Activated CD4-positive, alpha-beta T cell treated with anti-CD3 and anti-CD28 coated beads, Interleukin-10, Interleukin-2, amounts not matched to agents 100 ng/mL and 50 ng/mL, durations not matched to agents 16 hours and 8 hours (primary cell): ENCODE measurements around the gene ARRDC1.
A peak's percentile ranks its signal among the peaks of the same experiment; 100 is the strongest.
"Not testable (repeated sequence)": the region's sequence is repeated elsewhere in the genome, so short reads cannot be mapped to it uniquely, and the experiment has no call there.

ENCODE experiments used
- DNase-seq: peaks from one replicate; pipeline ENCODE4 v3.0.0-alpha.2; 2020

The ARRDC1 gene

DNA sequence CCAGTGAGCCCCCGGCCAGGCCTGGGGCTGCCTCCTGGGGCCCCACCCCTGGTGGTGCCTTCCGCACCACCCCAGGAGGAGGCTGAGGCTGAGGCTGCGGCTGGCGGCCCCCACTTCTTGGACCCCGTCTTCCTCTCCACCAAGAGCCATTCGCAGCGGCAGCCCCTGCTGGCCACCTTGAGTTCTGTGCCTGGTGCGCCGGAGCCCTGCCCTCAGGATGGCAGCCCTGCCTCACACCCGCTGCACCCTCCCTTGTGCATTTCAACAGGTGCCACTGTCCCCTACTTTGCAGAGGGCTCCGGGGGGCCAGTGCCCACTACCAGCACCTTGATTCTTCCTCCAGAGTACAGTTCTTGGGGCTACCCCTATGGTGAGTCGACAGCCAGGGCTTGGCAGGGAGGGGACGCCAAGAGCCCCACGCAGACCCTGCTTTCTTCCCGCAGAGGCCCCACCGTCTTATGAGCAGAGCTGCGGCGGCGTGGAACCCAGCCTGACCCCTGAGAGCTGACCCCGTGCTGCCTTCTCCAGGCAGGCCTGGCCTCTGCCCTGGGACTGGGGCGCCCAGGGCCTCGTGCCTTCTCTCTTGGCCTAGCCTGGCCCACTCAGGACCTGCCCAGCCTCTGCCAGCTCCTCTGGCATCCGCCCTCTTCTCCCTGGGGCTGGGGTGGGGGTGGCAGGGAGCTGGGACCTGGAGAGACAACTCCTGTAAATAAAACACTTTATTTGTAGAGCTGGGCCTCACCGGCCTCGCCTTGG lies 9.3 kb downstream of the ARRDC1 start:
- DNase-seq = no peak

DNA sequence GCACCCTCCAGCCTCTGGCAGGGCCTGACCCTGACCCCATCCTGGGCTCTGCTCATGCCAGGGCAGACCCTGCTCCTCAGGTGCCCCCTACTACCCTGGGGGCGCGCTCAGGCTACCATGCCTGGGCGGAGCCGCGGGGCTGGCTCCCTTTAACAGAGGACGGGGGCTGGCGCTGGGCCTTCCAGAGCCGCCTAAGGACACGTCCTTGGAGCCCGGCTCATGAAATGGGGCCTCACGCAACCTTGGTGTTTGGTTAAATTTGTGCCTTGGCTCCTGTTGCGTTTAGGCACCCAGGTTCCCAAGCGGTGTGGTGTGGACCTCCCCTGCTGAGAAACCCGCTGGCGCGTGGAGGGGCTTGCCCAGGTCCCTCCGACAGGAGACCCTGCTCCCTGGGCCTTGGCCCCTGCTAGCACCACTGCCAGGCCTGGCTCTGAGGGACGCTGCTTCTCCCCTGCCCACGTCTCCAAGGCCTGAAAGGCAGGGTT lies 9.9 kb downstream of the ARRDC1 start:
- DNase-seq = no peak

DNA sequence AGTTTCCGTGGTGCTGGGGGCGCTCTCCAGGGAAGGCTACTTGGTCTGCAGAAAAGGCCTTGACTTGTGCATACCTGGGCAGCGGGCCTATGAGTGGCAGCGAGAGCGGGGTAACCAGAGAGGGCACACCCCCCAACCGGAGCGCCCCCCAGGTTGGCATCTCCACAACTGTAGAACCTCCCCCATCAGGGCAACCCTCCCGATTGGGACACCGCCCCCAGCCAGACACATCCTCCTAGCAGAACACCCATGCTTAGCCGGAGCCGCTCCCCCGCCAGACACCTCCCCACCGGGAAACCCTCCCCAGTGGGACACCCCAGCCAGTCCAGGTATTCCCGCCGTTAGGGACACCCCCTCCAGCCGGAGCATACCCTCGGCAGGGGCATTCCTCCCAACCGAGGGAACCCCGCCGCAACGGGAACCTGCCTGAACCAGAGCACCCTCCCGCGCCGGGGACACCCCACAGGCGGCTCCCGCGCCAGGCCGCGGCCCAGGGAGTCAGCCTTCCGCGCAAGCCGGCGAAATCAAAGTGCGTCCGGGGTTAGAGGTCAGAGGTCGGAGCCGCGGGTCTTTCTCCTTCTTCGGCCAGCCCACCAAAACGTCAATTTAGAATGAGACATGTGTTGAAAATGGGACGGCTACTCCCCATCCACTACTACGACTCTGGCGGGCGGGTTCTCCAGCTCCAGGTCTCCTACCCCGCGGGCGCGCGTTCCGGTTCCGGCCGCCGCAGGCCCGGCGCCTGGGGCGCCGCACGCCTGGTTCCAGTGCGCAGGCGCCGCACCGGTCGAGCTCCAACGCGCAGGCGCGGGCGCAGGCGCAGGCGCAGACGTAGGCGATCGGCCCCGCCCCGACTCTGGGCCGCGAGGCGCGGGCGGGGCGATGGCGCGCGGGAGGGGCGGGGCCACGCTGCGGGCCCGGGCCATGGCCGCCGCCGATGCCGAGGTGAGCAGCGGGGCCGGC lies 12.9 kb downstream of the ARRDC1 start, which contains the start of gene EHMT1:
Gene EHMT1 (plus strand): TSS at position 901 of the 963 bp plus-strand sequence. CDS start 24 bp downstream, at position 925.
- peak; percentile 93 for DNase-seq

DNA sequence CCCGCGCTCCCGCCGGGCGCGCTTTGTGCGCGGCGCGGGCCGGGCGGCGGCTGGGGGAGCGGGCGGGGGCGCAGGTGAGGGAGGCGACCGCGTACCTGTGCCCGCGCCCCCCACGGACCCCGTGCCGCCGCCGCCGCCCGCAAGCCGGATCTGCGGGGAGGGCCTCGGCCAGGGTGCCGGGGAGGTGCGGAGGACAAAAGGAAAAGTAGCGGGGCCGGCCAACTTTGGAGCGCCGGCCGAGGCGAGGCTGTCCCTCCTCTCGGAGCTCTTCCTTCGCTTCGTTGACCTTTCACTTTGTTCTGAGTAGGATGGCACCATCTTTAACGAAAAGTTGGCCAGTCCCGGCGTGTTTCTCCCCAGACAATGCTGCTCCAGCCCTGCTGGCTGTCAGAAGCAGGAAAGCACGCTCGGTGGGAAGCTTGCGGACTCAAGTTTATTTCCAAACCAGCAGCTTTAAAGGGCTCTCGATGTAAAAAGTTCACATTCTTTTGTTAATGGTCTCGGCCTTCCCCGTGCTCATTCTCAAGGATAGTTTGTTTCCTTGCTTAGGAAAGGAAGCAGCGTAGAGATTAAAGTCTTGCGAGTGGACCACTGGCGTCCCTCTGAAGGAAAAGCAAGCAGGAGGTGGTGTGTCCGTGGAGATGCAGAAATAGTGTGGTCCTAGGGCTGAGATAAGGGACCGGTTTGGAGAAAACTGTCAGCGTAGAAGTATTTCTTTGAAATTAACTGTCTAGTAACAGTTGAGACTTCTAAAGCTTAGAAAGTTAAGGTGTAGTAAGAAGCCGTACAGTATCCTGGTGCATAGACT lies 14.0 kb downstream of the ARRDC1 start:
- peak; percentile 47 for DNase-seq

DNA sequence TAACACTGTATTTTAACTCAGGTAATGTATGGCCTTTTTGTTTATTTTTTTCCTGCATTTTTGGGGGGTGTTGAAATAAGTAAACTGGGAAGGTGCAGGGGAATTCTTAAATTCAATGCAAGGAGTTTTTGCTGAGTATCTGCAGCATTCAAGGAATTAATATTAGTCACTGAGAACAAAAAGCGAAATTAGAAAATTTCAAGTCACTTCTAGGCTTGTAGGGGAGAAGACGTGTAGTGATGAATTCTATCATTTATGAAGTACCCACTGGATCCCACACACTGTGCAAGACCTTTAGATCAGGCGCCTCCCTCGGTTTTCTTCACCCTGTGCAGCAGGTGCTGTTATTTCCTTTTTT lies 14.5 kb downstream of the ARRDC1 start:
- no peak for DNase-seq

DNA sequence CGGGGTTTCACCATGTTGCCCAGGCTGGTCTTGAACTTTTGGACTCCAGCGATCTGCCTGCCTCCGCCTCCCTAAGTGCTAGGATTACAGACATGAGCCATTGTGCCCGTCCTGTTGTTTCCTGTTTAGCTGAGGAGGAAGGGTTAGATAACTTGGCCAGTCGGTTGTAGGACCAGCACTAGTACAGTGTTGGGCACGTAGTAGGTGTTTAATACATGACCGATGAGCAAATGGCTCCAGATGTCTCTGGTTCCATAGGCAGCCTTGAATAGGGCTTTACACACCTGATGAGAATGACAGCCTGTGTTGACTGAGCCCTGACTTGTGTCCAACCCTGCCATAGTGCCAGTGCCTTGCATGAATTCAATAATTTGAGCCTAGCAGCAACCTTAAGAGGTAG lies 15.1 kb downstream of the ARRDC1 start:
- no peak for DNase-seq

DNA sequence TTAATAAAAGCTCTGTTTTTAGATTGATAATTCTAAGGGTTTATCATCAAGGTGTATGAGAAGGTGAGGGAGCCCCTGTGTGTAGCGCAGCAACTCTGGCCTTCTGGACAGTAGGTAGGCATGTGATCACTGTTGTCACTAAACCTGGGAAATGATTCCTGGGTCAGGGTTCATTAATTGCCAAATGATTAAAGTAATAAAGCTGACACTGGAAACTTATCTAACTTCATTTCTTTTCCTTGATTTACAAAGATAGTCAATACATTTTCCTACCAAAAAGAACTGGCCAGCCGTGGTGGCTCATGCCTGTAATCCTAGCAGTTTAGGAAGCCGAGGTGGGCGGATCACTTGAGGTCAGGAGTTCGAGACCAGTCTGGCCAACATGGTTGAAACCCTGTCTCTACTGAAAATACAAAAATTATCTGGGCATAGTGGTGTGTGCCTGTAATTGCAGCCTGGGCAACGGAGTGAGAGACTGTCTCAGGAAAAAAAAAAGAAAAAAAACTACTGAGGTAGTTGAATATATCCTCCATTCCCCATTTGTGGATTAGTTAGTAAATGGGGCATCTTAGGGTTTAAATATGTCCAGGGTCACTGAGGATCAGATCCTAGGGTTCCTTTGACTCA lies 15.8 kb downstream of the ARRDC1 start:
- DNase-seq = peak; percentile 43

DNA sequence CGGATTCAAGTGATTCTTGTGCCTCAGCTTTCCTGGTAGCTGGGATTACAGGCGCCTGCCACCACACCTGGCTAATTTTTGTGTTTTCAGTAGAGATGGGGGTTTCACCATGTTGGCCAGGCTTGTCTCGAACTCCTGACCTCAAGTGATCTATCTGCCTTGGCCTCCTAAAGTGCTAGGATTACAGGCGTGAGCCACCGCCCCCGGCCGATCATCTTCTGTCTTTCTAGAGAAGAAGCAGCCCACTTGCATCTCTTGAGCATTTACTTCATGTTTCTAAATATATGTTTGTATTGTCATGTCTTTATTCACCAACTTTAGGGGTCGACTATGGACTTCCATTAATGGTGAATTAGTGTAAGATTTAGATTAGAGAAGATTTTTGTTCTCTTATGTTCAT lies 16.7 kb downstream of the ARRDC1 start:
- DNase-seq = not testable (repeated sequence)

DNA sequence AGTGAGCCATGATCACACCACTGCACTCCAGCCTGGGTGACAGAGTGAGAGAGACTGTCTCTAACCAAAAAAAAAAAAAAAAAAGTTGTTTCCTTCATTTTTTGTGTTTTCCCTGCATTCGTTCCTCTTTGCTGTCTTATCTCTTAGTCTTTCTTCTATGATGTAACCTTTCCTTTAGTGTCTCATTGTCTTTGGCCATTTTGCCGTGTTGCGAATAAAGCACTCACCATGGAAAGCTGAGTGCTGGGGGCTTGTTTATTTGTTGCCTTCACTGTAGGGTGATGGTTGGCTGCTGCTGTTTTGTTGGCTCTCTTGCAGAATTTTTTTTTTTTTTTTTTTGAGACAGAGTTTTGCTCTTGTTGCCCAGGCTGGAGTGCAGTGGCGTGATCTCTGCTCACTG lies 21.0 kb downstream of the ARRDC1 start:
- DNase-seq = no peak

DNA sequence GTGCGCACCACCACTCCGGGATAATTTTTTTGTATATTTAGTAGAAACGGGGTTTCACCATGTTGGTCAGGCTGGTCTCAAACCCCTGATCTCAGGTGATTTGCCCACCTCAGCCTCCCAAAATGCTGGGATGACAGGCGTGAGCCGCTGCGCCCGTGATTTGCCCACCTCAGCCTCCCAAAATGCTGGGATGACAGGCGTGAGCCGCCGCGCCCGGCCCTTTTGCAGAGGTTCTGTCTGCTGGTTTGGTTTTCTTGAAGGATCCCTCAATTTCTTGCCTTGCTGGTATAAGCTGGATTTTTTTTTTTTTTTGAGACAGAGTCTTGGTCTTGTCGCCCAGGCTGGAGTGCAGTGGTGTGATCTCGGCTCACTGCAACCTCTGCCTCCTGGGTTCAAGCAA lies 21.9 kb downstream of the ARRDC1 start:
- DNase-seq = not testable (repeated sequence)

DNA sequence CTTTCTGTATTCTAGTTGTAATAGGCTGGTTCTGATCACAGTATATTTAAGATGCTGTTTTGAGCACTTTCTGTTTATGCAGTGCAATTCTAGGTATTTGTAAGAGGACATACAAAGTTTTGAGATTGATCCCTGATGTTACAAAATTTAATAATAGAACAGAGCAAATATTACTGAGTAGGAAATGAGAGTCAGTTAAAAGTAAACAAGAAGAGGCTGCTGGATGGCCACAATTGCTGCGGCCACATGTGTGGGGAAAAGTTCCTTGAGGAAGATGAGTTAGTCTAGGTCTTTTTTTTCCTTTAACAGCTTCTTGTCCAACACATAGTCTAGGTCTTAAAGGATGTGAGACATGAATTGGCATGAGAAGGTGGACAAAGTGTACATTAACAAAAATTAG lies 24.6 kb downstream of the ARRDC1 start:
- no peak for DNase-seq

DNA sequence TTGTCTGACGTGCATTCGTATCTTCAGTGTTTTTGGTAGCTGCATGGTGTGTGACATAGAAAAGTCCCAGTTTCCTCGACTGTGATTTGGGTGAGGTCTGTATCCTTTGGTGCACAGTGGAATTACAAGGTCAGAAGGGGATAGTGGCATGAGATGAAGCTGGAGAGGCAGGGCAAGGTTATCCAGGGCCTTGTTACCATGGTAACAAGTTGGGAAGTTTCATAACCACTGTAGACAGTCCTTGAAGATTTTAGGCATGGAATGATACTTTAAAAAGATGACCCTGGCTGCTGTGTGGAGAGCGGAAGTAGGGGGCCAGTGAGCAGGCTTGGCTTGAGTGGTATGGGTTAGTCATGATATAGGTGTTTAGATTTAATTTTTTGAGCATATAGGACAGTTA lies 25.2 kb downstream of the ARRDC1 start:
- DNase-seq = no peak

DNA sequence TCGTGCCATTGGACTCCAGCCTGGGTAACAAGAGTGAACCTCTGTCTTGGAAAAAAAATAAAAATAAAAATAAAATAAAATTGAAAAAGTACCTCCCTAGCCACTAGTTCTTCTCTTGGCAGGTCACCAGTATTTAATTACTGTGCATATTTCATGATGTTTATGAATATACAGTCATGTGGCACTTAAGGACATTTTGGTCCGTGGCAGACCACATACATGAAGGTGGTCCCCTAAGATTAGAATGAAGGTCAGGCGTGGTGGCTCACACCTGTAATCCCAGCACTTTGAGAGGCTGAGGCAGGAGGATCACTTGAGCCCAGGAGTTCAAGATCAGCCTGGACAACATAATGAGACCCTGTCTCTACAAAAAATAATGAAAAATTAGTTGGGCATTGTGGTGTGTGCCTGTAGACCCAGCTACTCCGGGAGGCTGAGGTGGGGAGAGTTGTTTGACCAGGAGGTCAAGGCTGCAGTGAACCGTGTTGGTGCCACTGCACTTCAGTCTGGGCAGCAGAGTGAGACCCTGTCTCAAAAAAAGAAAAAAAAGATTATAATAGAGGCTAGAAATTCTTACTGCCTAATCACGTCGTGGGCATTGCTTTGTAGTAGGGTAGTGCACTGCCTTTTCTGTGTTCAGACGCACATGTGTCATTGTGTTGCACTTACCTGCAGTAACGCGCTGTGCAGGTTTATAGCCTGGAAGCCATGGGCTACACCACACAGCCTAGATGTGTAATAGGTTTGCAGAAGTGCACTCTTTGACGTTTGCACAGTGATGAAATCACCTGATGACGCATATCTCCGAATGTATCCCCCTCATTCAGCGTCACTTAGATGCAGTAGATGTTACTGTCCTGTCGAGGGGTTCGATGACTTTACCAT lies 26.1 kb downstream of the ARRDC1 start:
- no peak for DNase-seq

DNA sequence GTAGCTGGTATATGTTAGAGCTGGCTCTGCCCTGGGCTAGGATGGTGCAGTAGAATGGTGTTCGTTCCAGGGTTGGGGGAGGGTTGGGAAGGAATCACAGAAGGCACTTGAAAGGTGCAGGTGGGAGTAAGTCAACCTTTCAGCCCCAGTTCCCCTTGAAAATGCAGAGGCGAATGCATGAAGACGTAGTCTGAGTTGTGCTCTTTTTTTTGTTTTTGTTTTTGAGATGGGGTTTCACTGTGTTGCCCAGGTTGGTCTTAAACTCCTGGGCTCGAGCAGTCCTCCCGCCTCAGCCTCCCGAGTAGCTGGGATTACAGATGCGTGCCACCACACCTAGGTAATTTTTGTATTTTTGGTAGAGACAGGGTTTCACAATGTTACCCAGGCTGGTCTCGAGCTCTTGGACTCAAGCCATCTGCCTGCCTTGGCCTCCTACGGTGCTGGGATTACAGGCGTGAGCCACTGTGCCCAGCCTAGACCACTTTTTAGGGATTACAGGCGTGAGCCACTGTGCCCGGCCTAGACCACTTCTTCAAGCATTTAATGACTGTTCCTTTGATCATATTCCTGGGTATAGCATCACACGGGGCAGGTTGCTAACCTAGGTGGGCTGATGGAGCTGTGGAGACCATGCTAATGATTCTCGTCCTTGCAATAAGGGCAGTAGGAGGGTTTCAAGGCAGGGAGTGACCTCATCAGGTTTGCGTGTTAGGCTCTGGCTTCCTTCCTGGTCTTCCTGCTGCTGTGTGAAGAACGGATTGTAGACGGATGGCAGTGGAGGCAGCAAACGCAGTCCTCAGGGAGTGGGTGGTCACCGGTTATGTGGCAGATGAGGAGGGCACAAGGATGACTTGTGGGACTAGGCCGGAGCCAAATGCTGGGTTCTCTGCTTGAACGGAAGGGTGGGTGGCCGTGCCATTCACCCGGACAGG lies 27.0 kb downstream of the ARRDC1 start:
- no peak for DNase-seq

DNA sequence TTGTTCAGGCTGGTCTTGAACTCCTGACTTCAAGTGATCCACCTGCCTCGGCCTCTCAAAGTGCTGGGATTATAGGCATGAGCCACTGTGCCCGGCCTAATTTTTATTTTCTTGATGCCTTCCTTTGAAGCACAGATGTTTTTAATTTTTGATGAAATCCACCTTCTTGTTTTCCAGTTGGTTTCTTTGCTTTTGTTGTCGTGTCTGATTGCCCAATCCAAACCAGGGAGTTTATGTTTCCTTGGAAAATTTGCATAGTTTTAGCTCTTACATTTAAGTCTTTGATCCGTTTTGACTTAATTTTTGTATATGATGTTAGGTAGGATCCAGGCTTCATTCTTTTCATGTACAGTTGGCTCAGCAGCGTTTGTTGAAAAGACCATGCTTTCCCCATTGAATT lies 28.5 kb downstream of the ARRDC1 start:
- DNase-seq = no peak

DNA sequence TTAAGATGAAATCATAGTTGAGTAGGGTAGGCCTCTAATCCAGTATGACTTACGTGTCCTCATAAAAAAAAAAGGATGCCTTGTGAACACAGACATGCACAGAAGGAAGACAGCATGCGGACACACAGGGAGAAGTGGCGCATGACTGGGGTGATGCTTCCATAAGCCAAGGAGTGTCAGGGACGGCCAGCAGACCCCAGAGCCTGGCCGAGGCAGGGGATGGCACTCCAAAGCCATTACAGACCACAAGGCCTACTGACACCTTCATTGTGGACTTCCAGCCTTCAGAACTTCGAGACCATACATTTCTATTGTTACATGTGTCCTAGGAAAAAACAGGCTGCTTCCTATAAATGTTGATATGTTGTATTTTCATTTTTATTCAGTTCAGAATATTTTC lies 33.2 kb downstream of the ARRDC1 start:
- no peak for DNase-seq

DNA sequence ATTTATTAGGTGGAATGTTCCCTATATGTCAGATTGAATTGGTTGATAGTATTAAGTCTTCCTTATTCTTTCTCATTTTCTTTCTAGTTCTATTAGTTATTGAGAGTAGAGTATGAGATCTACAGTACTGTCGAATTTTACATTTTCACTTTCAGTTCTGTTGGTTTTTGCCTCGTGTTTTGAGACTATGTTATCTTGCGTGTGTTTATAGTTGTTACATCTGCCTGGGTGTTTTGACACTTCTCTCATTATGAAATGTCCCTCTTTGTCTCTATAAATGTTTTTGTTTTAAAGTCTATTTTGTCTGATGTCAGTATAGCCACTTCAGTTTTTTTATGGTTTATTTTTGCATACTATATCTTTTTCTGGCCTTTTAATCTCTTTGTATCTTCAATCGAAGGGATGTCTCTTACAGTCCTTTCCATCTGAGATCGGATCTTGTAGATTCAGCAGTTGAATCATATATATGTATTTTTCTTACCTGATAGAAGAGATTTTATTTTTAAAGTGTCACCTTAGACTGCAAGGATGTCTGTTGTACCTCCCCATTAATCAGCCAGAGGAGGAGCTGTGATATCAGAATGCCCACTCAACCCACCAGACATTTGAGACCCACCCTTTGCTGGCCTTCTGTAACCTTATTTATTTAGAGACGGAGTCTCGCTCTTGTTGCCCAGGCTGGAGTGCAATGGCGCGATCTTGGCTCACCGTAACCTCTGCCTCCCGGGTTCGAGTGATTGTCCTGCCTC lies 34.0 kb downstream of the ARRDC1 start:
- DNase-seq = peak; percentile 52

DNA sequence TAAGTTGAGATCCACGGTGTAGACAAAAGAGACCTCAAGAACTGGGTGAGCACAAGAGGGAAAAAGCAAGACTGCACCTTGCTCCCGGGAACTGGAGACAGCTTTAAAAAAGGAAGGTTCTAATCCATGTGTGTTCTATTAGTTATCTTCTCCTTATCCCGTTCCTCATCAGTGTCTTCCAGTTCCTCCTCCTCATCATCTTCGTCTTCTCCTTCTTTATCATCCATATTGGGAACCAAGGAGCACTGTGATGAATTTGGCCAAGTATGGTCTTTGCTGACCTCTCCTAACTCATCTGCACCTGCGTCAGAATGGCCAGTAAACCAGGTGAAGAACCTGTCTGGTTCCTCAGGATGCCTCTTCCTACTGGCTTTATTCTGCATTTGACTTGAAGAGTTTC lies 35.4 kb downstream of the ARRDC1 start:
- DNase-seq = no peak

DNA sequence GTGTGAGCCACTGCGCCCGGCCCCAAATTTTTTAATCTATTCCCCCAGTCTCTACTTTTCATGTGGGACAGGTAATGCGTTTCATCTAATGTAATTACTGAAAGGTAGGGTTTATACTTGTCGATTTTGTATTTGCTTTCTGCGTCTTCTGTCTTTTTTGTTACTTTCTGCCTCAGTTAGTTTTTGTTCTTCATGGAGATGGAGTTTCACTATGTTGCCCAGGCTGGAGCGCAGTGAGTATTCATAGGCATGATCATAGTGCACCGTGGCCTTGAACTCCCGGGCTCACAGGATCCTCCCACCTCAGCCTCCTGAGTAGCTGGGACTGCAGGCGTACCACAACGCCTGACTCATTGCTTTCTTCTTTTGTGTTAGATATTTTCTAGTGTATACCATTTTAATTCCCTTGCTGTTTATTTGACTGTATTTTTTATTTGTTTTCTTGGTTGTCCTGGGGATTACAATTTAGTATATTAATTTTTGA lies 36.7 kb downstream of the ARRDC1 start:
- no peak for DNase-seq
